GM23248 (cell line): ENCODE data around the gene UBL3.

Experiments used
- EZH2 ChIP-seq: fragments of 200-600 bp; sonication (generic); IDR thresholded peaks from 2 replicates; pipeline ENCODE4 v1.6.1; 2018; ENCODE audit warnings: antibody characterized with exemption, mild to moderate bottlenecking; ENCODE audit not compliant: insufficient read depth, poor library complexity, severe bottlenecking
- EZH2phosphoT487 ChIP-seq: fragments of 200-600 bp; sonication (generic); IDR thresholded peaks from 2 replicates; pipeline ENCODE4 v1.6.1; 2018; ENCODE audit warnings: antibody characterized with exemption, moderate library complexity, mild to moderate bottlenecking, low read depth; ENCODE audit not compliant: insufficient read depth

- no peak for TF ChIP-seq EZH2
- no peak for TF ChIP-seq EZH2phosphoT487
Observed at GRCh38 chr13:29840585-29840984, 9.8 kb downstream of the UBL3 start.
